Transverse colon (tissue), 4 donors: ENCODE measurements around the gene CACNB2. TPM values are rescaled to one million over a fixed set of nuclear protein-coding genes. Genes with fewer than 3 reads are reported as not detected.

Source experiments
- DNase-seq: peaks from one replicate; pipeline ENCODE4 v3.0.0-alpha.2; 2019
- H3K27ac ChIP-seq, 4 donors: fragments of 200-600 bp; sonication (generic); 2 replicates each; pipeline ENCODE4 v1.5.1; 2016 to 2018; ENCODE audit warnings: inconsistent platforms in 4 of 4
- H3K27me3 ChIP-seq: fragments of 200-600 bp; sonication (generic); 2 replicates; pipeline ENCODE4 v1.5.1; 2017; ENCODE audit warnings: inconsistent platforms
- H3K36me3 ChIP-seq, 4 donors: fragments of 200-600 bp; sonication (generic); 2 replicates each; pipeline ENCODE4 v1.5.1; 2017 to 2019; ENCODE audit warnings: inconsistent platforms in 4 of 4
- H3K4me1 ChIP-seq, 4 donors: fragments of 200-600 bp; sonication (generic); 2 replicates each; pipeline ENCODE4 v1.5.1; 2017 to 2020; ENCODE audit warnings: inconsistent platforms in 4 of 4
- H3K4me3 ChIP-seq, 4 donors: fragments of 200-600 bp; sonication (generic); 1 replicate in 1 of 4; 2 replicates in 3 of 4; pipeline versions ENCODE4 v1.5.1 to v1.6.1; 2017 to 2019; ENCODE audit warnings: inconsistent platforms in 4 of 4
- H3K9me3 ChIP-seq, 2 donors: fragments of 200-600 bp; sonication (generic); 2 replicates each; pipeline ENCODE4 v1.5.1; 2017 to 2019; ENCODE audit warnings: inconsistent platforms in 2 of 2
- CTCF ChIP-seq, 5 experiments: fragments of 200-600 bp in 3 of 5; fragments of 450-650 bp in 2 of 5; sonication (generic) in 3 of 5; IDR thresholded peaks; 1 replicate in 2 of 5; 2 replicates in 3 of 5; pipeline ENCODE4 v1.5.1; 2016 to 2017; ENCODE audit warnings: antibody characterized with exemption in 5 of 5, inconsistent platforms in 3 of 5, mild to moderate bottlenecking in 2 of 5, moderate library complexity in 1 of 5
- EP300 ChIP-seq: sonication (generic); formaldehyde crosslinking; IDR thresholded peaks from one replicate; pipeline ENCODE4 v1.6.1; 2017; ENCODE audit warnings: antibody characterized with exemption, low read depth
- POLR2A ChIP-seq: fragments of 450-650 bp; IDR thresholded peaks from one replicate; pipeline ENCODE4 v1.6.1; 2016; ENCODE audit warnings: antibody characterized with exemption, mild to moderate bottlenecking, moderate library complexity
- POLR2AphosphoS5 ChIP-seq, 3 donors: sonication (generic); formaldehyde crosslinking; IDR thresholded peaks; one replicate each; pipeline ENCODE4 v1.6.1; 2016; ENCODE audit warnings: antibody characterized with exemption in 3 of 3
- whole genome bisulfite sequencing, 2 donors: methylation state at CpG; one replicate each; pipeline ENCODE4 v1.1.5; 2018; ENCODE audit warnings: low coverage in 1 of 2; 5-methylcytosine and 5-hydroxymethylcytosine counted together
- in situ Hi-C, 4 donors: fragments of 200-750 bp; cut with MboI; loops; one replicate each; pipeline versions ENCODE4 v1.15.0 to v1.15.1; 2017; ENCODE audit warnings: low sequenced_read_pairs in 3 of 4, low pct_ligation_motif_present in 1 of 4, low pct_unique_long_range_greater_than_20kb in 1 of 4
- intact Hi-C: fragments of 100-400 bp; cut with DNase I; formaldehyde crosslinking; loops from one replicate; pipeline ENCODE4 v1.15.1; 2023; ENCODE audit warnings: low total_unique reads
- total RNA-seq, 4 donors: library from RNA; depleted of rRNA; stranded (reverse); fragments of >200 nt; gene quantifications; one replicate each; pipeline ENCODE4 v1.1.0, GENCODE V29; 2016

Gene CACNB2
- total RNA-seq, 4 donors from 2014 or later = 16.2 to 338 (median 23.7) TPM

GRCh38 chr10:18268005-18268404, 127.8 kb downstream of the CACNB2 start:
- H3K9me3 ChIP-seq = no peaks in the 10 kb centered on the region
- DNase-seq = no peak
- TF ChIP-seq POLR2AphosphoS5 (IDR thresholded peaks at IDR 0.05) (no peak), CTCF (IDR thresholded peaks at IDR 0.05) (no peak), POLR2A (no peak), EP300 (no peak)
- WGBS, 2 donors = 84 to 97% methylated on average over 3 of the region's 3 CpGs
- no peaks in the 10 kb centered on the region for H3K4me1 ChIP-seq
- H3K36me3 ChIP-seq = no peaks in the 10 kb centered on the region
- no peaks in the 10 kb centered on the region for H3K27me3 ChIP-seq
- intact Hi-C loops = no loop called here
- H3K27ac ChIP-seq = no peak overlapping the region
- no peak overlapping the region for H3K4me3 ChIP-seq
- in situ Hi-C loops = no loop called here

- intact Hi-C loops (no loop called here), in situ Hi-C loops (no loop called here)
- WGBS, 2 donors = 75 to 89% methylated on average over 3 of the region's 3 CpGs
- no peak for DNase-seq
- Histone ChIP-seq H3K27me3 (no peaks in the 10 kb centered on the region), H3K9me3 (no peaks in the 10 kb centered on the region), H3K4me3 (no peak overlapping the region), H3K4me1 (no peaks in the 10 kb centered on the region), H3K27ac (no peak overlapping the region), H3K36me3 (no peaks in the 10 kb centered on the region)
- no peak for TF ChIP-seq CTCF (IDR thresholded peaks at IDR 0.05)
- TF ChIP-seq POLR2A = no peak
- TF ChIP-seq EP300 = no peak
- no peak for TF ChIP-seq POLR2AphosphoS5 (IDR thresholded peaks at IDR 0.05)
Observed at GRCh38 chr10:18271491-18271890, 131.3 kb downstream of the CACNB2 start.

- H3K9me3 ChIP-seq = no peaks in the 10 kb centered on the region
- H3K27ac ChIP-seq = no peak overlapping the region
- H3K4me1 ChIP-seq = no peaks in the 10 kb centered on the region
- in situ Hi-C loops (no loop called here), intact Hi-C loops (no loop called here)
- no peaks in the 10 kb centered on the region for H3K27me3 ChIP-seq
- 81 to 83% methylated on average over 1 to 3 of the region's 3 CpGs for WGBS, 2 donors
- no peak for DNase-seq
- H3K4me3 ChIP-seq = no peak overlapping the region
- TF ChIP-seq CTCF (IDR thresholded peaks at IDR 0.05) (no peak), EP300 (no peak), POLR2AphosphoS5 (IDR thresholded peaks at IDR 0.05) (no peak), POLR2A (no peak)
- H3K36me3 ChIP-seq = no peaks in the 10 kb centered on the region
Observed at GRCh38 chr10:18273039-18273438, 132.8 kb downstream of the CACNB2 start.

GRCh38 chr10:18278181-18278580, 138.0 kb downstream of the CACNB2 start:
- intact Hi-C loops (no loop called here), in situ Hi-C loops (no loop called here)
- Histone ChIP-seq H3K9me3 (no peaks in the 10 kb centered on the region), H3K27me3 (no peaks in the 10 kb centered on the region), H3K4me3 (no peak overlapping the region), H3K27ac (no peak overlapping the region), H3K4me1 (peaks cover 0 to 3% (median 0%) of the 10 kb centered on the region in 4 donors), H3K36me3 (no peaks in the 10 kb centered on the region)
- no peak for DNase-seq
- WGBS, 2 donors = 91 to 92% methylated on average over 3 of the region's 3 CpGs
- TF ChIP-seq POLR2AphosphoS5 (IDR thresholded peaks at IDR 0.05) (no peak), EP300 (no peak), CTCF (IDR thresholded peaks at IDR 0.05) (no peak), POLR2A (no peak)
